Skeletal muscle tissue (tissue), 4 donors: ENCODE data around the gene RNF26. TPM values are rescaled to one million over a fixed set of nuclear protein-coding genes. Genes with fewer than 3 reads are reported as not detected.
A peak's percentile ranks its signal among the peaks of the same experiment; 100 is the strongest.

Source experiments
- H3K27ac ChIP-seq: one replicate; pipeline ENCODE4 v1.7.0; 2013; ENCODE audit warnings: mild to moderate bottlenecking, low read depth, low read length, inconsistent platforms
- H3K27me3 ChIP-seq, 3 donors: one replicate each; pipeline ENCODE4 v1.7.0; 2013; ENCODE audit warnings: low read length in 3 of 3; ENCODE audit not compliant: control insufficient read depth in 3 of 3, insufficient read depth in 3 of 3
- H3K36me3 ChIP-seq, 3 donors: one replicate each; pipeline ENCODE4 v1.7.0; 2013; ENCODE audit warnings: low read length in 3 of 3; ENCODE audit not compliant: control insufficient read depth in 3 of 3, insufficient read depth in 3 of 3
- H3K4me1 ChIP-seq, 3 donors: one replicate each; pipeline ENCODE4 v1.7.0; 2013; ENCODE audit warnings: low read length in 3 of 3, mild to moderate bottlenecking in 3 of 3; ENCODE audit not compliant: control insufficient read depth in 3 of 3, insufficient read depth in 3 of 3
- H3K4me3 ChIP-seq, 3 donors: one replicate each; pipeline ENCODE4 v1.7.0; 2013; ENCODE audit warnings: low read length in 3 of 3
- H3K9ac ChIP-seq, 3 donors: one replicate each; pipeline ENCODE4 v1.7.0; 2013; ENCODE audit warnings: low read length in 3 of 3, mild to moderate bottlenecking in 3 of 3, moderate library complexity in 2 of 3, low read depth in 1 of 3
- H3K9me3 ChIP-seq, 3 donors: one replicate each; pipeline ENCODE4 v1.7.0; 2013; ENCODE audit warnings: low read length in 3 of 3; ENCODE audit not compliant: control insufficient read depth in 3 of 3
- total RNA-seq: library from RNA; depleted of rRNA; stranded (reverse); fragments of >200 nt; gene quantifications from one replicate; pipeline ENCODE4 v1.2.3, GENCODE V29; 2014
- donor health status: Osteomylitis.

Gene RNF26
- total RNA-seq, 1 donor from 2014 or later: 2.1 TPM

DNA sequence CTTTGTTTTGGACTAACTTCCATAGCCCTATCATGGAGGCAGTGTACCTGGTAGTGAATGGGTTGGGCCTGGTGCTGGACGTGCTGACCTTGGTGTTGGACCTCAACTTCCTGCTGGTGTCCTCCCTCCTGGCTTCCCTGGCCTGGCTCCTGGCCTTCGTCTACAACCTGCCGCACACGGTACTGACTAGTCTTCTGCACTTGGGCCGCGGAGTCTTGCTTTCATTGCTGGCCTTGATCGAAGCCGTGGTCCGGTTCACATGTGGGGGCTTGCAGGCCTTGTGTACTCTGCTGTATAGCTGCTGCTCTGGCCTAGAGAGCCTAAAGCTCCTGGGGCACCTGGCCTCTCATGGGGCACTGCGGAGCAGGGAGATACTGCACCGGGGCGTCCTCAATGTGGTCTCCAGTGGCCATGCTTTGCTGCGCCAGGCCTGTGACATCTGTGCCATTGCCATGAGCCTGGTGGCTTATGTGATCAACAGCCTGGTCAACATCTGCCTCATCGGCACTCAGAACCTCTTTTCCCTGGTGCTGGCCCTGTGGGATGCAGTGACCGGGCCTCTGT is 846 bp downstream of the RNF26 start:
- peak overlapping the region; percentile 97 to 98 (median 97) for H3K4me3 ChIP-seq
- no peaks in the 10 kb centered on the region for H3K27me3 ChIP-seq
- H3K9ac ChIP-seq: peak overlapping the region; percentile 88 to 97 (median 91)
- no peaks in the 10 kb centered on the region for H3K9me3 ChIP-seq
- peaks cover 6 to 14% (median 9%) of the 10 kb centered on the region in 3 donors for H3K36me3 ChIP-seq
- peak overlapping the region; percentile 93 for H3K27ac ChIP-seq
- peaks cover 49 to 54% (median 50%) of the 10 kb centered on the region in 3 donors for H3K4me1 ChIP-seq

DNA sequence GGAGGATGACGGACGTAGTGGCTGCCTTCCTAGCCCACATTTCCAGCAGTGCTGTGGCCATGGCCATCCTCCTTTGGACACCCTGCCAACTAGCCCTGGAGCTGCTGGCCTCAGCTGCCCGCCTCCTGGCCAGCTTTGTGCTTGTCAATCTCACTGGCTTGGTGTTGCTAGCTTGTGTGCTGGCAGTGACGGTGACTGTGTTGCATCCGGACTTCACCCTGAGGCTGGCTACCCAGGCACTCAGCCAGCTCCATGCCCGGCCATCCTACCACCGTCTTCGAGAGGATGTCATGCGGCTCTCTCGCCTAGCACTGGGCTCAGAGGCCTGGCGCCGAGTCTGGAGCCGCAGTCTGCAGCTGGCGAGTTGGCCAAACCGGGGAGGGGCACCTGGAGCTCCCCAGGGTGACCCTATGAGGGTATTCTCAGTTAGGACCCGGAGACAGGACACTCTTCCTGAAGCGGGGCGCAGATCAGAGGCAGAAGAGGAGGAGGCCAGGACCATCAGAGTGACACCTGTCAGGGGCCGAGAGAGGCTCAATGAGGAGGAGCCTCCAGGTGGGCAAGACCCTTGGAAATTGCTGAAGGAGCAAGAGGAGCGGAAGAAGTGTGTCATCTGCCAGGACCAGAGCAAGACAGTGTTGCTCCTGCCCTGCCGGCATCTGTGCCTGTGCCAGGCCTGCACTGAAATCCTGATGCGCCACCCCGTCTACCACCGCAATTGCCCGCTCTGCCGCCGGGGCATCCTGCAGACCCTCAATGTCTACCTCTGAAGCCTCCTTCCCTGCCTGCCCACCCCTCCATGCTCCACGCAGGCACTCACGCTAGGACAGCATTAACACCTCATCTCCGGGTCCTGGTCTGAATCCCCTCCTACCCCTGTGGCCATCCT is 1.6 kb downstream of the RNF26 start:
- H3K9ac ChIP-seq: peak overlapping the region; percentile 51 to 91 (median 88)
- peaks cover 51 to 60% (median 54%) of the 10 kb centered on the region in 3 donors for H3K4me1 ChIP-seq
- peaks cover 1 to 3% (median 2%) of the 10 kb centered on the region in 3 donors for H3K27me3 ChIP-seq
- peak overlapping the region; percentile 93 for H3K27ac ChIP-seq
- peaks cover 6 to 14% (median 9%) of the 10 kb centered on the region in 3 donors for H3K36me3 ChIP-seq
- H3K4me3 ChIP-seq: peak overlapping the region; percentile 97 to 98 (median 97)
- no peaks in the 10 kb centered on the region for H3K9me3 ChIP-seq

DNA sequence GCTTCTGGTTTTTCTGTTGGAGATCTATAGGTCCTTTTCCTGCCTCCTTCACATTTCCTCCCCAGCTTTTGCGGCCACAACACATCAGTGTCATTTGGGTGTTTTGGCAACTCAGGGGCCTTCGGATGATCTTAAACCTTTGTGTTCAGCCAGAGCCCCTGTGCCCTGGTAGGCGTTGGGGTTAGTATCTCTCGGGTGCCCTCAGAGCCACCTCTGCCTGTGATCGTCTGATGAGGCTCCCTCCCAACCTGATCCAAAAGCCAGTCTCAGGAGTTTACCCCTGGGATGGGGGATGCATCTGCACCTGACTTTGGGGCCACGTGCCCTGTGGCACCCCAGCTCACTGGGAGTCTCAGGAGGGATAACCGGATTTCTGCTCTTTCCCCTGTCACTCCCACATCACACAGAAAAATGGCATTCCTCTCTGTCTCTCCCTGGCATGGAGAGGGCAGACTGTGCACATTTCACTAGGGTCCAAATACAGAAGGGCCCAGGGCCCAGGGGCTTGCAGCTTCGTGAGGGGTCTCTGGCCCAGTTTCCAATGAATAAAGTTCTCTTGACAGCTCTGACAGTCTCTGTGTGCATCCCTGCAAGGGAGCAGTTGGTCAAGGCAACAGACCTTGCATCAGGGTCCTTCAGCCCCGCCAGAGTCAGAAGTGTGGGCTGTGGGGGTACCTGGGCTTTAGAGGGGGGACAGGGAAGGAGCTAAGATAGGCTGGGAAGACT is 2.6 kb downstream of the RNF26 start:
- H3K9me3 ChIP-seq: no peaks in the 10 kb centered on the region
- peaks cover 6 to 14% (median 9%) of the 10 kb centered on the region in 3 donors for H3K36me3 ChIP-seq
- H3K27me3 ChIP-seq: peaks cover 5 to 11% (median 10%) of the 10 kb centered on the region in 3 donors
- no peak overlapping the region for H3K9ac ChIP-seq
- H3K4me3 ChIP-seq: no peak overlapping the region
- H3K4me1 ChIP-seq: peaks cover 59 to 67% (median 61%) of the 10 kb centered on the region in 3 donors
- H3K27ac ChIP-seq: no peak overlapping the region

DNA sequence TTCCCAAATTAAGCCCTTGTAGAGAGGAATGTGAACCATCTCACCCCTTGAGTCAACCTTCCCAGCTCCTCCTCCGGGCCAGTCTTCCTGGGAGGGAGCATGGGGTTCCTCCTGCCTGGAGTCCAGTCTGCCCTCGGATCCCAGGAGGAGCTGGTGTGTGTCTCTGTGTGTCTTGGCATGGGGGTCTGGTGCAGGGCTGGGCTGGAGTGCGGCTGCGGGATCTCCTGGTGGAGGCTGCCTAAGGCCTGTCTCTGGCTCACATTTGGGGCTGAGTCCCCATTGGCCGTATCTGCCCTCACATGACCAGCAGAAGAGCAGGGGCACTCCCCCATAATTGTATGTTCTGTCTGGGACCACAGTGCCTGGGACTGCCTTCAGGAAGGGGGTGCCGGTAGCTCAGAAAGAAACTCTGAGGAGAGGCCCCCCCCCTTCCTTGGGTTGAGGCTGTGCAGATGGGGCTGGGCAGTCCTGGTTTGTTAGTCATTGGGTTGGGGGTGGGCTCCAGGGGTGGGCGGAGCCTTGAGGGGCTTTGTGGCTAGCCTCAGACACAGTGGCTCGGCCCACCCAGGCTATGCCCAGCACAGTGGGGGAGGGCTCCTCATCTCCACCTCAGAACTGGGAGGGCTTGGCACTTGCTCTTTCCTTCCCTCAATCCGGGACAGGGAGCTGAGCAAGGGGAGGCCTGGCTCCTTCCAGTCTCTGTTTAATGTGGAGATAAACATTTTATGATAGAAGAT is 3.4 kb downstream of the RNF26 start:
- Histone ChIP-seq H3K36me3 (peaks cover 6 to 14% (median 9%) of the 10 kb centered on the region in 3 donors), H3K4me1 (peaks cover 59 to 67% (median 62%) of the 10 kb centered on the region in 3 donors), H3K4me3 (peak overlapping the region in 1 of 3 donors; percentile 20), H3K27ac (no peak overlapping the region), H3K9me3 (no peaks in the 10 kb centered on the region), H3K9ac (peak overlapping the region in 1 of 3 donors; percentile 8), H3K27me3 (peaks cover 5 to 18% (median 18%) of the 10 kb centered on the region in 3 donors)

DNA sequence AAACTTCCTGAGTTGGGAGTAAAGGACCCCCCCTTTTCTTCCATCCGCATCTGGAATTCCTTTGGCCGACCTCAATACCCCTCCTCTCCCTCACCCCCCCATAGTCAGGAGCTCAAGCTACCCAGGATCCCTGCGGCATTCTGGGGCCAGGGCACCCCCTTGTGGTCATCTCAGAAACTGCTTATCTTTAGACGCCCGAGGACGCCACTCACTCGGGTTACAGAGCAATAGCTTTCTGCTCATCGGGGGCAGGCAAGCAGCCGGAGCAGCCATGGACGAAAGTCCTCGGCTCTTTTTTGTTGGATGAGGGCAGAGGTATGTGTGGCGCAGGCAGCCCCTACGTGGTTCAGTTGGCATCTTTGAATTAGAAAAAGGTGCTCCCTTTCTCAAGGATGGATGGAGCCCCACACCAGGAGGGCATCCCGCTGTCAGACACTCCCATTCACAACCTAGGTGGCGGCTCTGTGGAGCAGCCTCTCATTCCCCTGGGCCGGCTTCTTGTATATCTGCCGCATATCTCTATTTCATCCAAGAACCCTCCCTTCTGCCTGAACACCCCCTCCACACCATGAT is 4.1 kb downstream of the RNF26 start:
- H3K4me3 ChIP-seq: peak overlapping the region in 2 of 3 donors; percentile 17 to 20
- H3K36me3 ChIP-seq: peaks cover 6 to 14% (median 9%) of the 10 kb centered on the region in 3 donors
- peak overlapping the region; percentile 7 for H3K27ac ChIP-seq
- H3K4me1 ChIP-seq: peaks cover 59 to 67% (median 62%) of the 10 kb centered on the region in 3 donors
- peaks cover 5 to 20% (median 18%) of the 10 kb centered on the region in 3 donors for H3K27me3 ChIP-seq
- H3K9me3 ChIP-seq: no peaks in the 10 kb centered on the region
- peak overlapping the region in 1 of 3 donors; percentile 79 for H3K9ac ChIP-seq

DNA sequence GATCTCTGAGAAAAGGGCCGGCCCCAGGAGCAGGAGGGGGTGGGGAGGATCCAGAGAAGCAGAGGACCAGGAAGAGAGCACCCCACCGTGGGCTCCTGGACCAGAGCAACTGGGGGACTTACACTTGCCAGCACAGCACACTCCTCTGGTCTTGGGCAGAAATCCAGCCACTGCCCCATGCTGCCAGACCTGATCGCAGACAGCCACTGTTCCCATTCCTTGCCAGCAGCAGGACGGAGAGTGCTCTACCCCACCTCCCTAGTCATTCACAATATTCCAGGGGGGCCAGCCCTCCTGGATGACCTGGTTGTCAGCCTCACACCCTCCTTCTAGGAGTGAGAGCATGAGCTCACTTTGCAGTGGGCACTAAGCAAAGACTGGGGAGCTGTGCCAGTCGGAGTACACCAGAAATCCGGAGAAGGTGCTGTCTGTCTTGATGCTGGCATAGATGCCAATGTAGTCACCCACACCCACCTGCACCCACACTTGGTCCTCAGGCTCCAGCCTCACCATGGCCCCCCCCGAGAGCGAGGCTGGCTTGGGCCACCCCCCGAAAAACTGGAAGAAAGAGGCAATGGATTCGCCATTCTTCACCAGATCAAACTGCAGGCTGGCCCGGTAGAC is 4.8 kb downstream of the RNF26 start:
- Histone ChIP-seq H3K36me3 (peaks cover 6 to 14% (median 9%) of the 10 kb centered on the region in 3 donors), H3K27me3 (peaks cover 5 to 20% (median 18%) of the 10 kb centered on the region in 3 donors), H3K4me1 (peaks cover 59 to 67% (median 62%) of the 10 kb centered on the region in 3 donors), H3K27ac (peak overlapping the region; percentile 88), H3K4me3 (peak overlapping the region; percentile 59 to 68 (median 63)), H3K9me3 (no peaks in the 10 kb centered on the region), H3K9ac (peak overlapping the region; percentile 57 to 79 (median 74))

DNA sequence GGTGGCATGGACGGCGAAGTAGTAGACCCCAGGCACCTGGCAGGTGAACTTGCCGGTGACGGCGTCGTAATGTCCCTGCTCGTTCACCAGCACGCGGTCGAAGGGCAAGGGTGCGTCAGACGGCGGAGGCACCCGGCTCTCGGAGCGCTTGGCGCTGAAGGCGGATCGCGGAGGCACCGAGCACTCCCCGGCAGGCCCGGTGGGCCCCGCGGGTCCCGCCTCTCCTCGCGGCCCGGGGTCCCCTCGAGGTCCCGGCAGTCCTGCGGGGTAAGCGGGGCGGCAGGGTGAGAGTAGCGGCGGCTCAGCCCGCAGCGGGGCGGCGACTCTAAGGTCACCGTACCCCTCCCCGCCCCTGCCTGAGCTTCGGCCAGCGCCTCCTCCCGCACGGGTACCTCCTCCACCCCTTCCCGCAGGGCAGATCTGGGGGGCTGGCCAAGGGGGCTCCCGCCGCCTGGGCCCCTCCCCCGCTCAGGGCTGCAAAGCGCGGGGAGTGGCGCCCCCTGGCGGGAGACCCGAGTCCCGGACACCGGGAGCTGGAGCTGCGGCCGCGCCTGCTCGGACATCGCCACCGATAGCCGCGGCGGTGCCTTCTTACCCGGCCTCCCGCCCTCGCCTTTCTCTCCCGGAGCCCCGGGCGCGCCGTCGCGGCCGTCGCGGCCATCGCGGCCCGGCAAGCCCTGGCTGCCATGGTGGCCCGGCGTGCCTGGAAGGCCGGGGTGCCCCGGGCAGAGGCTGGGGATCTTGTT is 5.4 kb downstream of the RNF26 start:
- peak overlapping the region; percentile 88 for H3K27ac ChIP-seq
- H3K4me3 ChIP-seq: peak overlapping the region; percentile 59 to 68 (median 63)
- H3K9me3 ChIP-seq: no peaks in the 10 kb centered on the region
- H3K9ac ChIP-seq: peak overlapping the region; percentile 74 to 79 (median 76)
- peaks cover 6 to 14% (median 9%) of the 10 kb centered on the region in 3 donors for H3K36me3 ChIP-seq
- peaks cover 57 to 64% (median 62%) of the 10 kb centered on the region in 3 donors for H3K4me1 ChIP-seq
- H3K27me3 ChIP-seq: peaks cover 5 to 20% (median 18%) of the 10 kb centered on the region in 3 donors
